Epithelial cell of esophagus (primary cell): ENCODE results near the gene ATF1.

Experiments used
- DNase-seq: peaks from one replicate; pipeline ENCODE4 v3.0.0; 2010; ENCODE audit warnings: low read depth
- H3K4me3 ChIP-seq: 2 replicates; pipeline ENCODE4 v1.5.1; 2011; ENCODE audit warnings: mild to moderate bottlenecking, low read length, control low read depth
- TF ChIP-seq, protein P1 (sequence below): IDR thresholded peaks from 2 replicates; pipeline ENCODE4 v1.5.1; 2011; ENCODE audit warnings: low read depth, mild to moderate bottlenecking, low read length, control low read depth, inconsistent platforms; ENCODE audit not compliant: insufficient read depth; ENCODE audit errors: missing control alignments

The ATF1 gene

DNA sequence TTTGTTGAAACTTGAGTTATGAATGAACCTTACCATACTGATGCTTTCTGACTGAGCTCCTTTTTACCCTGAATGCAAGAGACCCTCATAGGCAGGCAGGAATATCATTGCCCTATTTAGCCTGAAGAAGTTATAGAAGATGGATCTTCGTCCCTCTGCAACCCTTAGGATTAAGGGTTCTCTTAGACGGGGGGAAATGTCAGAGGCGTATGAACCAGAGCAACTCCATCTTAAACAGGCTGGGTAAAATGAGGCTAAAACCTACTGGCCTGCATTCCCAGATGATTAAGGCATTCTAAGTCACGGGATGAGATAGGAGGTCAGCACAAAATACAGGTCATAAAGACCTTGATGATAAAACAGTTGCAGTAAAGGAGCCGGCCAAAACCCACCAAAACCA lies 7.5 kb downstream of the ATF1 start:
- no peak overlapping the region for H3K4me3 ChIP-seq
- no peak for DNase-seq
- TF ChIP-seq, protein P1, sequence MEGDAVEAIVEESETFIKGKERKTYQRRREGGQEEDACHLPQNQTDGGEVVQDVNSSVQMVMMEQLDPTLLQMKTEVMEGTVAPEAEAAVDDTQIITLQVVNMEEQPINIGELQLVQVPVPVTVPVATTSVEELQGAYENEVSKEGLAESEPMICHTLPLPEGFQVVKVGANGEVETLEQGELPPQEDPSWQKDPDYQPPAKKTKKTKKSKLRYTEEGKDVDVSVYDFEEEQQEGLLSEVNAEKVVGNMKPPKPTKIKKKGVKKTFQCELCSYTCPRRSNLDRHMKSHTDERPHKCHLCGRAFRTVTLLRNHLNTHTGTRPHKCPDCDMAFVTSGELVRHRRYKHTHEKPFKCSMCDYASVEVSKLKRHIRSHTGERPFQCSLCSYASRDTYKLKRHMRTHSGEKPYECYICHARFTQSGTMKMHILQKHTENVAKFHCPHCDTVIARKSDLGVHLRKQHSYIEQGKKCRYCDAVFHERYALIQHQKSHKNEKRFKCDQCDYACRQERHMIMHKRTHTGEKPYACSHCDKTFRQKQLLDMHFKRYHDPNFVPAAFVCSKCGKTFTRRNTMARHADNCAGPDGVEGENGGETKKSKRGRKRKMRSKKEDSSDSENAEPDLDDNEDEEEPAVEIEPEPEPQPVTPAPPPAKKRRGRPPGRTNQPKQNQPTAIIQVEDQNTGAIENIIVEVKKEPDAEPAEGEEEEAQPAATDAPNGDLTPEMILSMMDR: no peak

DNA sequence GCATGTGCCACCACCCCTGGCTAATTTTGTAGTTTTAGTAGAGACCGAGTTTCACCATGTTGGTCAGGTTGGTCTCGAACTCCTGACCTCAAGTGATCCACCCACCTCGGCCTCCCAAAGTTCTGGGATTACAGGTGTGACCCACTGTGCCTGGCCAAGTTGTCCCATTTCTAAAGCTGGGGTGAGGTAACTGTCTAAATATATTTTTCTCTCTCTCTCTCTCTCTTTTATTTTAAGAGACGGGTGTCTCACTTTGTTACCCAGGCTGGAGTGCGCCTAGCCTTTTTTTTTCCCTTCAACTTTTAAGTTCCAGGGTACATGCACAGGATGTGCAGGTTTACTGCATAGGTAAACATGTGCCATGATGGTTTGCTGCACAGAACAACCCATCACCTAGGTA lies 8.6 kb downstream of the ATF1 start:
- H3K4me3 ChIP-seq: no peak overlapping the region
- no peak for DNase-seq
- TF ChIP-seq, protein P1: no peak

DNA sequence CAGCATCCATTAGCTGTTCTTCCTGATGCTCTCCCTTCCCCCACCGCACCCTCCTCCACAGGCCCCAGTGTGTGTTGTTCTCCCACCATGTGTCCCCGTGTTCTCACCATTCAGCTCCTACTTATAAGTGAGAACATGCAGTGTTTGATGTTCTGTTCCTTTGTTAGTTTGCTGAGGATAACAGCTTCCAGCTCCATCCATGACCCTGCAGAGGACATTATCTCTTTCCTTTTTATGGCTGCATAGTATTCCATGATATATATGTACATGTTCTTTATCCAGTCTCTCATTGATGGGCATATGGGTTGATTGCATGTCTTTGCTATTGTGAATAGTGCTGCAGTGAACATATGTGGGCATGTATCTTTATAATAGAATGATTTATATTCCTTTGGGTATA lies 9.0 kb downstream of the ATF1 start:
- no peak for DNase-seq
- H3K4me3 ChIP-seq: no peak overlapping the region
- TF ChIP-seq, protein P1: no peak

DNA sequence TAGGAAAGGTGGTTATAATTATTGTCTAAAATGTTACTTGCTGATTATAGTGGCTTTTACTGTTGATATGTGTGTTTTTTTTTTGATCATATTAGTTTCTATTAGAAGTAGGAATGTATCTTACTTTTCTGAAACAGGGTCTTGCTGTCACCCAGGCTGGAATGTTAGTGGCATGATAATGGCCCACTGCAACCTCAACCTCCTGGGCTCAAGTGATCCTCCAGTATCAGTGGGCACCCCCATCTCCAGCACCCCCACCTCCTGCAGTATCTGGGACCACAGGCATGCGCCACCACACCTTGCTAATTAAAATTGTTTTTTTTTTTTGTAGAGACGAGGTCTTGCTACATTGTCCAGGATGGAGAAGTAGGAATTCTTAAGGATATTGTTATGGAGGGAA lies 11.3 kb downstream of the ATF1 start:
- H3K4me3 ChIP-seq: no peak overlapping the region
- DNase-seq: no peak

DNA sequence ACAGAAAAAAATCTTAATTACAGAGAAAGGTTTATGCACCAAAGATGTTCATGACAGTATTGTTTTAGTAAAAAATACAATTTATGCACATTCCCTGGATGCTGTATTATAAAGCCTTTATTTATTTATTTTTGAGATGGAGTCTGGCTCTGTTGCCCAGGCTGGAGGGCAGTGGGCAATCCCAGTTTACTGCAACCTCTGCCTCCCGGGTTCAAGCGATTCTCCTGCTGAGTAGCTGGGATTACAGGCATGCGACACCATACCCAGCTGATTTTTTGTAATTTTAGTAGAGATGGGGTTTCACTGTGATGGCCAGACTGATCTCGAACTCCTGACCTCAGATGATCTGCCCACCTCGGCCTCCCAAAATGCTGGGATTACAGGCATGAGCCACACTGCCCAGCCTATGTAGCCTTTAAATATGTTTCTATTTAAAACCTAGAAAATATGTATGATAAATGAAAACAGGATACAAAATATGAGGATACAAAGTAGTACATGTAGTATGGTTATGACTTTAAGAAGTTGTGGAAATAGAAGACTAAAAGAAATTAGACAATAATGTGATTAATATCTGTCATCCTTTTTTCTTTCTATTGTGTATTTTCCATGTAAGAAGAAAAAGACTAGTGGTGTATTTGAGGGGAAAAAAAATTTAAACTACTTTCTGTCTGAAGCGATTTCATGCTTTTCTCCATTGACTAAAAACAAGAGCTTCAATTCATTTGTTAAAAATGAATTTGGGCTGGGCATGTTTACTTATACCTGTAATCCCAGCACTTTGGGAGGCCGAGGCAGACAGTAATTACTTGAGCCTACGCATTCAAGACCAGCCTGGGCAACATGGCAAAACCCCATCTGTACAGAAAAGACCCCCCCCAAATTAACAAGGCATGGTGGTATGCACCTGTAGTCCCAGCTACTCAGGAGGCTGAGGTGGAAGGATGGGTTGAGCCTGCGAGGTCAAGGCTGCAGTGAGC lies 13.1 kb downstream of the ATF1 start:
- H3K4me3 ChIP-seq: no peak overlapping the region
- TF ChIP-seq, protein P1: no peak
- DNase-seq: no peak

More for the DNA sequence above, 11.3 kb downstream of the ATF1 start:
- TF ChIP-seq, protein P1: no peak

DNA sequence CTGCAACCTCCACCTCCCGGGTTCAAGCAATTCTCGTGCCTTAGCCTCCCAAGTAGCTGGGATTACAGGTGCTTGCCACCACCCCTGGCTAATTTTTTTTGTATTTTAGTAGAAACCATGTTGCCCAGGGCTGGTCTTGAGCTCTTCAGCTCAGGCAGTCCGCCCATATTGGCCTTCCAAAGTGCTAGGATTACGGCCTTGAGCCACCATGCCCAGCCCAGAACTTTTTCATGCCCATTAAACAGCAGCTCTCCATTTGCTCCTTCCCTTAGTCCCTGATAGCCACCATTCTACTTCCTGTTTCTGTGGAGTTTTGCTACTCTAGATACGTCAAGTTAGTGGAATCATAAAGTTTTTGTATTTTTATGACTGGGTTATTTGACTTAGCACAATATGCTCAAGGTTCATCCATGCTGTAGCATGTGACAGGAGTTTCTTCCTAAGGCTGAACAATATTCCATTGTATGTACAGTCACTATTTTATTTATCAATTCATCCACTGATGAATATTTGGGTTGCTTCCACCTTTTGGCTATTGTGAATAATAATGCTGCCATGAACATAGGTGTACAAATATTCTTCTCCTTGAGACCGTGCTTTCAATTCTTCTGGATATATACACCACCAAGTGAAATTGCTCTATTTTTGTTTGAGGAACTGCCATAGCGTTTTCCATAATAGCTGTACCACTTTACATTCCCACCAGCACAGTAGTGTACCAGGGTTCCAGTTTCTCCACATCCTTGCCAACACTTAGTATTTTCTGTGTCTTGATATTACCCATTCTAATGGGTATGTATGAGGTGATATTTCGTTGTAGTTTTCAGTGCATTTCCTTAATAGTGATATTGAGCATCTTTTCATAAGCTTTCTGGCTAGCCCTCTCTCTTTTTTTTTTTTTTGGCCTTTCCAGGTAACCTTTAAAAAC lies 15.0 kb downstream of the ATF1 start:
- no peak overlapping the region for H3K4me3 ChIP-seq
- TF ChIP-seq, protein P1: no peak
- no peak for DNase-seq
